H1 (cell line): Measurements from ENCODE around the gene ECT2L.

Experiments used
- CTCF ChIP-seq, 3 experiments: IDR thresholded peaks; 1 replicate in 2 of 3; 2 replicates in 1 of 3; pipeline versions ENCODE4 v1.5.1 to v1.6.1; 2011; ENCODE audit warnings: low read length in 3 of 3, mild to moderate bottlenecking in 3 of 3, inconsistent platforms in 2 of 3, low read depth in 1 of 3, moderate library complexity in 1 of 3; ENCODE audit not compliant: insufficient read depth in 1 of 3; ENCODE audit errors: control extremely low read depth in 1 of 3
- SIX5 ChIP-seq: IDR thresholded peaks from 2 replicates; pipeline ENCODE4 v1.6.1; 2011; ENCODE audit warnings: mild to moderate bottlenecking, low read depth, low read length

DNA sequence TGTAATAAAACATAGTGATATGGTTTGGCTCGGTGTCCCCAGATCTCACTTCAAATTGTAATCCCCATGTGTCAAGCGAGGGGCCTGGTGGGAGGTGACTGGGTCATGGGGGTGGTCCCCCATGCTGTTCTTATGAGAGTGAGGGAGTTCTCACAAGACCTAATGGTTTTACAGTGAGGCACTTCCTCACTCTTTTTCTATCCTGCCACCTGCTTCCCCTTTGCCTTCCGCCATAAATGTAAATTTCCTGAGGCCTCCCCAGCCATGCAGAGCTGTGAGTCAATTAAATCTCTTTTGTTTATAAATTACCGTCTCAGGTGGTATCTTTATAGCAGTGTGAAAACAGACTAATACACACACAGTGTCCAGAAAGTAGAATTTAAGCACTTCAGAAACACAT, 113.6 kb downstream of the ECT2L start:
- TF ChIP-seq SIX5: no peak
- TF ChIP-seq CTCF (IDR thresholded peaks at IDR 0.05; ENCODE audit: control extremely low read depth in 1 of 3, insufficient read depth in 1 of 3, low read depth in 1 of 3, low read length in 3 of 3): no peak
